ENCODE measurements around the gene PDZD2.

GRCh38 chr5:32069396-32069795 is 430.5 kb downstream of the PDZD2 start:
- TF ChIP-seq, protein P1, sequence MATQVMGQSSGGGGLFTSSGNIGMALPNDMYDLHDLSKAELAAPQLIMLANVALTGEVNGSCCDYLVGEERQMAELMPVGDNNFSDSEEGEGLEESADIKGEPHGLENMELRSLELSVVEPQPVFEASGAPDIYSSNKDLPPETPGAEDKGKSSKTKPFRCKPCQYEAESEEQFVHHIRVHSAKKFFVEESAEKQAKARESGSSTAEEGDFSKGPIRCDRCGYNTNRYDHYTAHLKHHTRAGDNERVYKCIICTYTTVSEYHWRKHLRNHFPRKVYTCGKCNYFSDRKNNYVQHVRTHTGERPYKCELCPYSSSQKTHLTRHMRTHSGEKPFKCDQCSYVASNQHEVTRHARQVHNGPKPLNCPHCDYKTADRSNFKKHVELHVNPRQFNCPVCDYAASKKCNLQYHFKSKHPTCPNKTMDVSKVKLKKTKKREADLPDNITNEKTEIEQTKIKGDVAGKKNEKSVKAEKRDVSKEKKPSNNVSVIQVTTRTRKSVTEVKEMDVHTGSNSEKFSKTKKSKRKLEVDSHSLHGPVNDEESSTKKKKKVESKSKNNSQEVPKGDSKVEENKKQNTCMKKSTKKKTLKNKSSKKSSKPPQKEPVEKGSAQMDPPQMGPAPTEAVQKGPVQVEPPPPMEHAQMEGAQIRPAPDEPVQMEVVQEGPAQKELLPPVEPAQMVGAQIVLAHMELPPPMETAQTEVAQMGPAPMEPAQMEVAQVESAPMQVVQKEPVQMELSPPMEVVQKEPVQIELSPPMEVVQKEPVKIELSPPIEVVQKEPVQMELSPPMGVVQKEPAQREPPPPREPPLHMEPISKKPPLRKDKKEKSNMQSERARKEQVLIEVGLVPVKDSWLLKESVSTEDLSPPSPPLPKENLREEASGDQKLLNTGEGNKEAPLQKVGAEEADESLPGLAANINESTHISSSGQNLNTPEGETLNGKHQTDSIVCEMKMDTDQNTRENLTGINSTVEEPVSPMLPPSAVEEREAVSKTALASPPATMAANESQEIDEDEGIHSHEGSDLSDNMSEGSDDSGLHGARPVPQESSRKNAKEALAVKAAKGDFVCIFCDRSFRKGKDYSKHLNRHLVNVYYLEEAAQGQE (IDR thresholded peaks at IDR 0.05; ENCODE audit: low read depth) = no peak
- TF ChIP-seq CTCF (IDR thresholded peaks at IDR 0.05 in 2 of 3, conservative IDR thresholded peaks at IDR 0.05 in 1 of 3; ENCODE audit: borderline replicate concordance in 1 of 3, insufficient read depth in 1 of 3, low read depth in 2 of 3, low read length in 2 of 3) (no peak), SP1 (IDR thresholded peaks at IDR 0.05; ENCODE audit: low read depth) (no peak), MAX (IDR thresholded peaks at IDR 0.05) (no peak), POLR2AphosphoS5 (IDR thresholded peaks at IDR 0.05; ENCODE audit: low read depth, low read length) (no peak), EZH2phosphoT487 (IDR thresholded peaks at IDR 0.05; ENCODE audit: borderline replicate concordance) (no peak), ELF1 (IDR thresholded peaks at IDR 0.05; ENCODE audit: borderline replicate concordance, low read depth) (no peak), RAD21 (IDR thresholded peaks at IDR 0.05; ENCODE audit: low read depth) (no peak), YY1 (IDR thresholded peaks at IDR 0.05; ENCODE audit: extremely low read depth, insufficient replicate concordance, low read depth, low read length) (no peak), CEBPB (IDR thresholded peaks at IDR 0.05; ENCODE audit: low read depth) (no peak), SRF (IDR thresholded peaks at IDR 0.05; ENCODE audit: low read depth) (no peak)
- TF ChIP-seq, protein P2, sequence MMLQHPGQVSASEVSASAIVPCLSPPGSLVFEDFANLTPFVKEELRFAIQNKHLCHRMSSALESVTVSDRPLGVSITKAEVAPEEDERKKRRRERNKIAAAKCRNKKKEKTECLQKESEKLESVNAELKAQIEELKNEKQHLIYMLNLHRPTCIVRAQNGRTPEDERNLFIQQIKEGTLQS (IDR thresholded peaks at IDR 0.05) = no peak
